Measurements from ENCODE around the gene VPS13C.

Gene VPS13C

DNA sequence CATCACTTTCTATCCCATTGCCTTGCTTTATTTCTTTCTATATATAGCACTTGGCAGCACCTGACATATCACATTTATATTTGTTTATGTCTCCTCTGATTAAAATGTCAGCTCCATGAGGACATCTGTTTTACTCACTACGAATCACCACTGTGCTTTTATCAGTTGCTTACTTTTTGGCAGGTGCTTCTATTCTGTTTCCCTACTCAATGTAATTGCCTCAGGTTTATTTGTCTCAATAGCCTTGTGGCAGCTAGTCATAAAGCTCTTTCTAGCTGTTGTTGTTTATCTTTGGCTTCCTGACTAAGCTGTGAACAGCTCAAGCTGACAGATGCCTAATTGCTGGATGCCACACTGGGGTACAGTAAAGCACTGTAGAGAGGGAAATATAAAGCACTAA is 85.5 kb downstream of the VPS13C start:
- DNase-seq (ENCODE audit: low read depth) = no peak
- no peak overlapping the region for H3K4me3 ChIP-seq (ENCODE audit: low read depth, low read length)

DNA sequence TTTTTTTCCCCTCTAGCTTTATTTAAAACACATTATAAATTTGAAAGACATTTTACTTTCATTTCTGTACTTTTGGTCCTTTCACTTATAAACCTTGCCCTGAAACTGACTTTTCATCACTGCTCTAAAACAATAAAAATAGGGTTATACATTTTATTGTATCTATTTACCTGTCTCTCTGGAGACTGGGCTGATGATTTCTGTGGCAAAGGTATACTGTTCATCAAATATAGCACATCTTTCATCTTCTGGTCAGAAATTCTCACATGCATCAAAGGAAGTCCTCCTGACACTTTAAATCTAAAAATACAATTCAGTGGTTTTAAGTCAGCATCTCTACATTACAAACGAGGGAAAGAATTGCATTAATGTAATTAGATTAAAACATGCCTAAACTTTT is 86.1 kb downstream of the VPS13C start:
- no peak for DNase-seq (ENCODE audit: low read depth)
- H3K4me3 ChIP-seq (ENCODE audit: low read depth, low read length) = no peak overlapping the region

- no peak for DNase-seq (ENCODE audit: low read depth)
- H3K4me3 ChIP-seq (ENCODE audit: low read depth, low read length) = no peak overlapping the region
Observed at GRCh38 chr15:61951949-61952348, 108.3 kb downstream of the VPS13C start.

DNA sequence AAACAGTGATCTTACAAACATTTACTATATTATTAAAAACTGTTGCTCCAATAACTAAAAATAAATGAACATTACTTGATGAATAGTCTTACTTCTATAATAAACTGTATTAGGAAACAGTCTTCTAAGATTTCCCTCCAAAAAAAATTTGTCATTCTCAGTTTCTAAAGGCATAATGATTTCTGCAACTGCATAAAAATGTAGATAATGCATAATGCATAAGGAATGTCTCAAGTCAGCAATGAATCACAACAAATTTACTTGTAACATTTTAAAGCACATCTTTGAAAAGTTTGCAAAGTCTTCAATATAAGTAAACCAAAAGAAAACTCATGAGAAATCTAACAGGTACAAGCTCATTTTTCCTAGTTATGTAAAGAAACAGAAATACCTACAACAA is 113.5 kb downstream of the VPS13C start:
- no peak for DNase-seq (ENCODE audit: low read depth)
- H3K4me3 ChIP-seq (ENCODE audit: low read depth, low read length) = no peak overlapping the region

GRCh38 chr15:61943992-61944391 is 116.3 kb downstream of the VPS13C start:
- no peak overlapping the region for H3K4me3 ChIP-seq (ENCODE audit: low read depth, low read length)
- DNase-seq (ENCODE audit: low read depth) = no peak

DNA sequence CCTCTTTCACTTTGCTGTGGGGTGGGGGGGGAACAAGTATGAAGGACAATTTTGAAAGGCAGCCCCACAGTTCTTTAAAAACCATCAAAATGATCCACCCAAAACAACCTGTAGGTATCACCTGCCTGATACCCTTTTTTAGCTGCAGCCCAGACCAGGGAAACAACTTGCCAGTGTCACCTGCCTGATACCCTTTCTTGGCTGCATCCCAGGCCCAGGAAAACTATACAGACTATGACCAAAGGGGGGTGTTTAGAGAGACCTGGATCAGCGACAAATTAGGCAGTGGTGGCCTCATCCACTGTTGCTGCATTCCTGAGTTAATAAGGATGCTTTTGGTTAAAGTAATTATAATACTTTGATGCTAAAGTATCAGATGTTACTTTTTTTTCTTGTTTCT is 122.0 kb downstream of the VPS13C start:
- no peak for DNase-seq (ENCODE audit: low read depth)
- H3K4me3 ChIP-seq (ENCODE audit: low read depth, low read length) = no peak overlapping the region

GRCh38 chr15:61936528-61937195 is 123.6 kb downstream of the VPS13C start:
- no peak overlapping the region for H3K4me3 ChIP-seq (ENCODE audit: low read depth, low read length)
- no peak for DNase-seq (ENCODE audit: low read depth)

GRCh38 chr15:61935493-61935892 is 124.8 kb downstream of the VPS13C start:
- H3K4me3 ChIP-seq (ENCODE audit: low read depth, low read length) = no peak overlapping the region
- DNase-seq (ENCODE audit: low read depth) = no peak

DNA sequence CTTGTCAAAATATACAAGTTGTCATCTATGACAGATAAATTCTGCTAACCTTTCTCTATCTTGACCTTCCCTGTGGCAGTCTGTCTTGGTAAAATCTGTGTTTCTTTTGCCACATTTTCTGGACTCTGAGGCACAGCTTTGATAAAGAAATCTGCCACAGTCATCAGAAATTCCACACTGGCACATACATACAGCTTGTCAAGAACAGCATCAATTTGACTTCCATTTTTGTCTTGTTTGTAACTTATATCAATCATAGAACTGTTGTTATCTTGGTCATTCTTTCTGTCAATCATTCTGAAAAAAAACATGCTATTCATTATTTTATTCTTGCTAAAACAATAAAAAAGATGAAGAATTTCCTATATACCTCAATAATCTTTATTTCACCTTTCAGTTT is 130.8 kb downstream of the VPS13C start:
- no peak overlapping the region for H3K4me3 ChIP-seq (ENCODE audit: low read depth, low read length)
- no peak for DNase-seq (ENCODE audit: low read depth)

DNA sequence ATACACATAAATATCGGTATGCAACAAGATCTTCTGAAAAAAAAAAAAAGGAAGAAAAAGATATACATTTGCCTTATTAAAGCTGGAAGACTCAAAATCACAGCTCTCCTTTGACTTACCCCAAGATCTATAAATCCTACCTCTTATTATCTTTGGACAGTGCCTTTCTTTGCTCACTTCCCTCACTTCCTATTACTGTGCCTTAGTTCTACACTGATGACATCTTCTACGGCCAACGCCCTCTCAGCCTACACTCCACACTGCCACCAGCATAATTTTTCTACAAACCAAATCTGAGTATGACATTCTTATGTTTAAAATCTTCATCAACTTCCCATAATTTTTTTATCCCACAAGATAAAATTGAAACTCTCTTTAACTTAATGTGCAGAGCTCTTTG is 137.1 kb downstream of the VPS13C start:
- no peak overlapping the region for H3K4me3 ChIP-seq (ENCODE audit: low read depth, low read length)
- DNase-seq (ENCODE audit: low read depth) = no peak

DNA sequence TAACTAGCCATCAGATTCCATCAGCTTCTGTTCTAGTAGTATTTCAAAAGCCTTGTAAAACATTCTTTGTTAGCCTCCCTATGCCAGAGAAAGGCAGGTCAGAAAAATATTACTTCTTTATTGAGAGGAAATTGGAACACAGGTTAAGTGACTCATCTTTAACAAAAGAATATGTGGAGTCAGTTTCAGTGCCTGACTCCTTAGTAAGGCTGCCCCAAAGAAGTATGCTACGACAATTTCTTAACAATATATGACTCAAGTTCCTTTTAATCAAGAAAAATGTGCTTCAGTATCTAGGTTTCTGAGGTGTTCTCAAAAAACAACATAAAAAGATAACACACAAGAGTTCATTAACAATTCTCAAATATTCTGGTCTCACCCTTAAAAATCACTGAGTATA is 139.2 kb downstream of the VPS13C start:
- DNase-seq (ENCODE audit: low read depth) = no peak

GRCh38 chr15:61917457-61917856 is 142.8 kb downstream of the VPS13C start:
- DNase-seq (ENCODE audit: low read depth) = no peak
- no peak overlapping the region for H3K4me3 ChIP-seq (ENCODE audit: low read depth, low read length)

More for the DNA sequence above, 139.2 kb downstream of the VPS13C start:
- no peak overlapping the region for H3K4me3 ChIP-seq (ENCODE audit: low read depth, low read length)

DNA sequence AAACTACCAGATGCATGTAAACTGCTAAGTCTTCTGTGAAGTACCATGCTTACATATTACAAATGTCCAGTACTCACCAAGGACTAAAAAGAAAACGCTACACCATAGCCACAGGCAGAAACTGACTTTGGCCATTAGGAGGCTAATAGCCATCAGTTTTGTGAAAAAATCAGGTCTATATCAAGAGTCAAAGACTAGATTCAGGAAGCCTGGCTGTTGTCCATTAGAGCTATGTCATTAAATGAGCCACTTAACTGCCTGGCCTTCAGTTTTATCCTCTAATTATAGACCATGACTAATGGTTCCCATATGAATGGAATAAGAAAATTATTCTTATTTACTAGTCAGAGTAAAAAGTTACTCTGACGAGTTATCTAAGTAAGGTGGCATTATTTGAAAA is 144.1 kb downstream of the VPS13C start:
- no peak for DNase-seq (ENCODE audit: low read depth)
- no peak overlapping the region for H3K4me3 ChIP-seq (ENCODE audit: low read depth, low read length)

DNA sequence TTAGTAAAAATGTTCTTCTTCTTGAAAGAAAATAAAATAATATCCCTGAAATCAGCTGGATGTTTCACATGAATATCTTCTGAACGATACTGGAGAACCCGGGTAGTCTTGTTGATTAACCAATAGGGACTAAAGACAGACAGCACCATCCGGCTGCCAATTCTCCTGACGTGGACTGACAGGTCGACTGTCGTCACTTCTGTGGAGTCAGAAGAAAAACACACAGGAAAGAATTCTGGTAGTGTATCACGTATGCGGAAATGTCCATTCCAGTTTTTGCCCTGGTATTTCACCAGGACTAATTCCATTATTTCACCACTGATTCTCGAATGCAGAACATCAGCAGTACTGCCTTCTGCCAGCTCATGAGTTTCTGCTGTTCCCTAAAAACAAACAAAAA is 144.6 kb downstream of the VPS13C start:
- H3K4me3 ChIP-seq (ENCODE audit: low read depth, low read length) = no peak overlapping the region
- no peak for DNase-seq (ENCODE audit: low read depth)

DNA sequence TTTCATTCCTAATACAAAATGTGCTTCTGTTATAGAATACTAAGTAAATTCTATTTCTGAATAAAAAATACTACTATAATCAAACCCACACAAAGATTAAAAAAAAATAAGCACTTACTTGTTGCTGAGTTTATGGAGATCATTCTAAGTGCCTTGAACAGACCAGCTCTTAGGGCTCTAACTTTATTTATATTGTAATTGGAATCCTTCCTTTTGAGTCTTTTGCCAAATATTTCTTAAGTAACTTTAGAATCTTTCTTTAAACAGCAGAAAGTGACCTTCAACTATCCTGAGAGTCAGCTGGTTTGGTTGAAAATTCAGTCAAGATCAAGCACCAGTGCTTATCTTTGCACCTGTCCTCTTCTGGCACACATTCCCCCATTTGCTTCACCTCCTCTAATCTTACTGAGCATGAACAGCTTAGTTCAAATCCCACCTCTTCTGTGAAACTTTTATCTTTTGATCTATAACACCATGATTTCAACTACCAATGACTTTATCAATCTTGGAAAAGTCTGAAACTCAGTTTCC is 149.3 kb downstream of the VPS13C start:
- no peak overlapping the region for H3K4me3 ChIP-seq (ENCODE audit: low read depth, low read length)
- no peak for DNase-seq (ENCODE audit: low read depth)

GRCh38 chr15:61908241-61908640 is 152.0 kb downstream of the VPS13C start:
- H3K4me3 ChIP-seq (ENCODE audit: low read depth, low read length) = no peak overlapping the region
- no peak for DNase-seq (ENCODE audit: low read depth)

GRCh38 chr15:61907753-61908086 is 152.5 kb downstream of the VPS13C start:
- no peak overlapping the region for H3K4me3 ChIP-seq (ENCODE audit: low read depth, low read length)
- no peak for DNase-seq (ENCODE audit: low read depth)

GRCh38 chr15:61906961-61907752 is 153.1 kb downstream of the VPS13C start:
- no peak overlapping the region for H3K4me3 ChIP-seq (ENCODE audit: low read depth, low read length)
- DNase-seq (ENCODE audit: low read depth) = no peak

DNA sequence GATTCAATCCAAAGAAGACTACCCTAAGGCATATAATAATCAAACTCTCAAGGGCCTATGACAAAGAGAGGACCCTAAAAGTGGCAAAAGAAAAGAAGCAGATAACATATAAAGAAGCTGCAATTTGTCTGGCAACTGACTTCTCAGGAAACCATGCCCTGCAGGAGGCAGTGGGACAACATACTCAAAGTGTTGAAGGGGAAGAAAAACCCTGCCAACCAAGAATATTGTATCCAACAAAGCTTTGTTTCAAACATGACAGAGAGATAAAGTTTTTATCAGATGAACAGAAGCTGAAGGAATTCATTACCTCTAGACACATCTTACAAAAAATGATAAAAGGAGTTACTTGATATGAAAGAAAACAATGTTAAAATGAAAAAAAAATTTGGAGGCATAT is 167.1 kb downstream of the VPS13C start:
- DNase-seq (ENCODE audit: low read depth) = no peak
- H3K4me3 ChIP-seq (ENCODE audit: low read depth, low read length) = no peak overlapping the region

- DNase-seq (ENCODE audit: low read depth) = no peak
- H3K4me3 ChIP-seq (ENCODE audit: low read depth, low read length) = no peak overlapping the region
Observed at GRCh38 chr15:61892140-61892539, 168.1 kb downstream of the VPS13C start.

GRCh38 chr15:61890106-61890505 is 170.1 kb downstream of the VPS13C start:
- no peak for DNase-seq (ENCODE audit: low read depth)
- no peak overlapping the region for H3K4me3 ChIP-seq (ENCODE audit: low read depth, low read length)
